HepG2 (cell line): ENCODE data around the gene ALB. TPM values are rescaled to one million over a fixed set of nuclear protein-coding genes. Genes with fewer than 3 reads are reported as not detected.

Experiments used
- RAD21 ChIP-seq: fragments of 450-650 bp; formaldehyde crosslinking; IDR thresholded peaks from 2 replicates; pipeline ENCODE4 v1.5.0; 2020; ENCODE audit warnings: mild to moderate bottlenecking
- SRSF1 ChIP-seq: fragments of 200-400 bp; formaldehyde crosslinking; optimal IDR thresholded peaks from 2 replicates; pipeline ENCODE3; 2017; ENCODE audit warnings: mild to moderate bottlenecking, low read depth, low read length, moderate library complexity
- ZNF136 ChIP-seq: sonication (generic); formaldehyde crosslinking; IDR thresholded peaks from 2 replicates; pipeline ENCODE4 v1.8.1; 2022; ENCODE audit warnings: low read depth, mild to moderate bottlenecking, moderate library complexity, missing genetic modification reagents
- ZNF766 ChIP-seq: sonication (generic); formaldehyde crosslinking; IDR thresholded peaks from 2 replicates; pipeline ENCODE4 v1.5.0; 2020; ENCODE audit warnings: missing genetic modification reagents, borderline replicate concordance
- polyA plus RNA-seq, 8 experiments: library from polyadenylated mRNA; depleted of rRNA in 3 of 8; stranded (reverse) in 7 of 8; unstranded in 1 of 8; fragments of >200 nt; fragmentation: Illumina TruSeq in 4 of 8; extraction: Trizol in 4 of 8; gene quantifications; 2 replicates each; pipeline versions ENCODE4 v1.2.1 to v1.2.3, GENCODE V29; 2011 to 2016; ENCODE audit warnings: low read depth in 4 of 8, missing spikeins in 1 of 8, mixed read lengths in 1 of 8; ENCODE audit not compliant: insufficient read depth in 1 of 8
- total RNA-seq, 5 experiments: library from RNA; depleted of rRNA; stranded (reverse); fragments of >200 nt; fragmentation: Illumina TruSeq; extraction: Trizol; gene quantifications; 2 replicates each; pipeline ENCODE4 v1.2.3, GENCODE V29; 2016; ENCODE audit warnings: low read depth in 1 of 5
- TF ChIP-seq, protein P1 (sequence below): sonication (generic); formaldehyde crosslinking; conservative IDR thresholded peaks from 2 replicates; pipeline ENCODE4 v1.8.1; 2023; ENCODE audit warnings: missing genetic modification reagents
- TF ChIP-seq, protein P2 (sequence below): sonication (generic); formaldehyde crosslinking; IDR thresholded peaks from 2 replicates; pipeline ENCODE4 v1.4.0; 2020; ENCODE audit warnings: missing genetic modification reagents, borderline replicate concordance
- TF ChIP-seq, protein P3 (sequence below), 2 experiments: fragments of 450-650 bp in 1 of 2; sonication (generic) in 1 of 2; formaldehyde crosslinking in 1 of 2; IDR thresholded peaks; 2 replicates each; pipeline versions ENCODE4 v1.6.1 to v1.8.0; 2016 to 2022; ENCODE audit warnings: antibody characterized with exemption in 1 of 2, mild to moderate bottlenecking in 1 of 2, missing genetic modification reagents in 1 of 2
- TF ChIP-seq, protein P4 (sequence below): sonication (generic); formaldehyde crosslinking; IDR thresholded peaks from 2 replicates; pipeline ENCODE4 v1.5.1; 2020; ENCODE audit warnings: missing genetic modification reagents, mild to moderate bottlenecking, borderline replicate concordance
- TF ChIP-seq, protein P5 (sequence below): fragments of 450-650 bp; IDR thresholded peaks from 2 replicates; pipeline ENCODE4 v1.6.1; 2017; ENCODE audit warnings: mild to moderate bottlenecking

ALB gene
- total and polyA plus RNA-seq, 2 of the 13 experiments (the other 11 are each of a cell fraction or from before 2014, with no cell fraction given): 22,259 to 22,625 TPM

DNA sequence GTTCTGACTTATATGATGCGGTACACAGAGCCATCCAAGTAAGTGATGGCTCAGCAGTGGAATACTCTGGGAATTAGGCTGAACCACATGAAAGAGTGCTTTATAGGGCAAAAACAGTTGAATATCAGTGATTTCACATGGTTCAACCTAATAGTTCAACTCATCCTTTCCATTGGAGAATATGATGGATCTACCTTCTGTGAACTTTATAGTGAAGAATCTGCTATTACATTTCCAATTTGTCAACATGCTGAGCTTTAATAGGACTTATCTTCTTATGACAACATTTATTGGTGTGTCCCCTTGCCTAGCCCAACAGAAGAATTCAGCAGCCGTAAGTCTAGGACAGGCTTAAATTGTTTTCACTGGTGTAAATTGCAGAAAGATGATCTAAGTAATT is 16.5 kb downstream of the ALB start (continued):
- TF ChIP-seq, protein P1, sequence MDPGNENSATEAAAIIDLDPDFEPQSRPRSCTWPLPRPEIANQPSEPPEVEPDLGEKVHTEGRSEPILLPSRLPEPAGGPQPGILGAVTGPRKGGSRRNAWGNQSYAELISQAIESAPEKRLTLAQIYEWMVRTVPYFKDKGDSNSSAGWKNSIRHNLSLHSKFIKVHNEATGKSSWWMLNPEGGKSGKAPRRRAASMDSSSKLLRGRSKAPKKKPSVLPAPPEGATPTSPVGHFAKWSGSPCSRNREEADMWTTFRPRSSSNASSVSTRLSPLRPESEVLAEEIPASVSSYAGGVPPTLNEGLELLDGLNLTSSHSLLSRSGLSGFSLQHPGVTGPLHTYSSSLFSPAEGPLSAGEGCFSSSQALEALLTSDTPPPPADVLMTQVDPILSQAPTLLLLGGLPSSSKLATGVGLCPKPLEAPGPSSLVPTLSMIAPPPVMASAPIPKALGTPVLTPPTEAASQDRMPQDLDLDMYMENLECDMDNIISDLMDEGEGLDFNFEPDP: no peak
- 0 out of 2 replicates have a peak, but pooled peaks have one; percentile 29 for TF ChIP-seq ZNF766 (CRISPR knock-in tag)
- no peak for TF ChIP-seq RAD21 (CRISPR knock-in tag)
- TF ChIP-seq, protein P2, sequence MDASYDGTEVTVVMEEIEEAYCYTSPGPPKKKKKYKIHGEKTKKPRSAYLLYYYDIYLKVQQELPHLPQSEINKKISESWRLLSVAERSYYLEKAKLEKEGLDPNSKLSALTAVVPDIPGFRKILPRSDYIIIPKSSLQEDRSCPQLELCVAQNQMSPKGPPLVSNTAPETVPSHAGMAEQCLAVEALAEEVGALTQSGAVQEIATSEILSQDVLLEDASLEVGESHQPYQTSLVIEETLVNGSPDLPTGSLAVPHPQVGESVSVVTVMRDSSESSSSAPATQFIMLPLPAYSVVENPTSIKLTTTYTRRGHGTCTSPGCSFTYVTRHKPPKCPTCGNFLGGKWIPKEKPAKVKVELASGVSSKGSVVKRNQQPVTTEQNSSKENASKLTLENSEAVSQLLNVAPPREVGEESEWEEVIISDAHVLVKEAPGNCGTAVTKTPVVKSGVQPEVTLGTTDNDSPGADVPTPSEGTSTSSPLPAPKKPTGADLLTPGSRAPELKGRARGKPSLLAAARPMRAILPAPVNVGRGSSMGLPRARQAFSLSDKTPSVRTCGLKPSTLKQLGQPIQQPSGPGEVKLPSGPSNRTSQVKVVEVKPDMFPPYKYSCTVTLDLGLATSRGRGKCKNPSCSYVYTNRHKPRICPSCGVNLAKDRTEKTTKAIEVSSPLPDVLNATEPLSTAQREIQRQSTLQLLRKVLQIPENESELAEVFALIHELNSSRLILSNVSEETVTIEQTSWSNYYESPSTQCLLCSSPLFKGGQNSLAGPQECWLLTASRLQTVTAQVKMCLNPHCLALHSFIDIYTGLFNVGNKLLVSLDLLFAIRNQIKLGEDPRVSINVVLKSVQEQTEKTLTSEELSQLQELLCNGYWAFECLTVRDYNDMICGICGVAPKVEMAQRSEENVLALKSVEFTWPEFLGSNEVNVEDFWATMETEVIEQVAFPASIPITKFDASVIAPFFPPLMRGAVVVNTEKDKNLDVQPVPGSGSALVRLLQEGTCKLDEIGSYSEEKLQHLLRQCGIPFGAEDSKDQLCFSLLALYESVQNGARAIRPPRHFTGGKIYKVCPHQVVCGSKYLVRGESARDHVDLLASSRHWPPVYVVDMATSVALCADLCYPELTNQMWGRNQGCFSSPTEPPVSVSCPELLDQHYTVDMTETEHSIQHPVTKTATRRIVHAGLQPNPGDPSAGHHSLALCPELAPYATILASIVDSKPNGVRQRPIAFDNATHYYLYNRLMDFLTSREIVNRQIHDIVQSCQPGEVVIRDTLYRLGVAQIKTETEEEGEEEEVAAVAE: 0 out of 2 replicates have a peak, but pooled peaks have one; percentile 22
- TF ChIP-seq, protein P3, sequence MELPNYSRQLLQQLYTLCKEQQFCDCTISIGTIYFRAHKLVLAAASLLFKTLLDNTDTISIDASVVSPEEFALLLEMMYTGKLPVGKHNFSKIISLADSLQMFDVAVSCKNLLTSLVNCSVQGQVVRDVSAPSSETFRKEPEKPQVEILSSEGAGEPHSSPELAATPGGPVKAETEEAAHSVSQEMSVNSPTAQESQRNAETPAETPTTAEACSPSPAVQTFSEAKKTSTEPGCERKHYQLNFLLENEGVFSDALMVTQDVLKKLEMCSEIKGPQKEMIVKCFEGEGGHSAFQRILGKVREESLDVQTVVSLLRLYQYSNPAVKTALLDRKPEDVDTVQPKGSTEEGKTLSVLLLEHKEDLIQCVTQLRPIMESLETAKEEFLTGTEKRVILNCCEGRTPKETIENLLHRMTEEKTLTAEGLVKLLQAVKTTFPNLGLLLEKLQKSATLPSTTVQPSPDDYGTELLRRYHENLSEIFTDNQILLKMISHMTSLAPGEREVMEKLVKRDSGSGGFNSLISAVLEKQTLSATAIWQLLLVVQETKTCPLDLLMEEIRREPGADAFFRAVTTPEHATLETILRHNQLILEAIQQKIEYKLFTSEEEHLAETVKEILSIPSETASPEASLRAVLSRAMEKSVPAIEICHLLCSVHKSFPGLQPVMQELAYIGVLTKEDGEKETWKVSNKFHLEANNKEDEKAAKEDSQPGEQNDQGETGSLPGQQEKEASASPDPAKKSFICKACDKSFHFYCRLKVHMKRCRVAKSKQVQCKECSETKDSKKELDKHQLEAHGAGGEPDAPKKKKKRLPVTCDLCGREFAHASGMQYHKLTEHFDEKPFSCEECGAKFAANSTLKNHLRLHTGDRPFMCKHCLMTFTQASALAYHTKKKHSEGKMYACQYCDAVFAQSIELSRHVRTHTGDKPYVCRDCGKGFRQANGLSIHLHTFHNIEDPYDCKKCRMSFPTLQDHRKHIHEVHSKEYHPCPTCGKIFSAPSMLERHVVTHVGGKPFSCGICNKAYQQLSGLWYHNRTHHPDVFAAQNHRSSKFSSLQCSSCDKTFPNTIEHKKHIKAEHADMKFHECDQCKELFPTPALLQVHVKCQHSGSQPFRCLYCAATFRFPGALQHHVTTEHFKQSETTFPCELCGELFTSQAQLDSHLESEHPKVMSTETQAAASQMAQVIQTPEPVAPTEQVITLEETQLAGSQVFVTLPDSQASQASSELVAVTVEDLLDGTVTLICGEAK (IDR thresholded peaks at IDR 0.05): no peak
- TF ChIP-seq, protein P3 (CRISPR knock-in tag; IDR thresholded peaks at IDR 0.05): no peak
- TF ChIP-seq ZNF136 (CRISPR knock-in tag): no peak
- TF ChIP-seq SRSF1: no peak
- TF ChIP-seq, protein P4, sequence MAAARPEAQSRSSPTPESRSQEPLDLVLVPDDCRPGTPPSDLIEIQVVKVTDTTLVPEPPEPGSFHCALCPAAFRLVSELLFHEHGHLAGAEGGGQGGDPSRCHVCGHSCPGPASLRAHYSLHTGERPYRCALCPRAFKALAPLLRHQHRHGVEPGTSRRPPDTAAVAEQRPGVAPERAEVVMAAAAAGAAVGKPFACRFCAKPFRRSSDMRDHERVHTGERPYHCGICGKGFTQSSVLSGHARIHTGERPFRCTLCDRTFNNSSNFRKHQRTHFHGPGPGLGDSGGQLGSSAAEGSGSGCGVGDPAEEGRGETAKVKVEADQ: no peak
- TF ChIP-seq, protein P5, sequence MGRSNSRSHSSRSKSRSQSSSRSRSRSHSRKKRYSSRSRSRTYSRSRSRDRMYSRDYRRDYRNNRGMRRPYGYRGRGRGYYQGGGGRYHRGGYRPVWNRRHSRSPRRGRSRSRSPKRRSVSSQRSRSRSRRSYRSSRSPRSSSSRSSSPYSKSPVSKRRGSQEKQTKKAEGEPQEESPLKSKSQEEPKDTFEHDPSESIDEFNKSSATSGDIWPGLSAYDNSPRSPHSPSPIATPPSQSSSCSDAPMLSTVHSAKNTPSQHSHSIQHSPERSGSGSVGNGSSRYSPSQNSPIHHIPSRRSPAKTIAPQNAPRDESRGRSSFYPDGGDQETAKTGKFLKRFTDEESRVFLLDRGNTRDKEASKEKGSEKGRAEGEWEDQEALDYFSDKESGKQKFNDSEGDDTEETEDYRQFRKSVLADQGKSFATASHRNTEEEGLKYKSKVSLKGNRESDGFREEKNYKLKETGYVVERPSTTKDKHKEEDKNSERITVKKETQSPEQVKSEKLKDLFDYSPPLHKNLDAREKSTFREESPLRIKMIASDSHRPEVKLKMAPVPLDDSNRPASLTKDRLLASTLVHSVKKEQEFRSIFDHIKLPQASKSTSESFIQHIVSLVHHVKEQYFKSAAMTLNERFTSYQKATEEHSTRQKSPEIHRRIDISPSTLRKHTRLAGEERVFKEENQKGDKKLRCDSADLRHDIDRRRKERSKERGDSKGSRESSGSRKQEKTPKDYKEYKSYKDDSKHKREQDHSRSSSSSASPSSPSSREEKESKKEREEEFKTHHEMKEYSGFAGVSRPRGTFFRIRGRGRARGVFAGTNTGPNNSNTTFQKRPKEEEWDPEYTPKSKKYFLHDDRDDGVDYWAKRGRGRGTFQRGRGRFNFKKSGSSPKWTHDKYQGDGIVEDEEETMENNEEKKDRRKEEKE: no peak
